GM04503 (cell line): ENCODE measurements around the gene HS3ST2.

Experiments
- DNase-seq: peaks from one replicate; pipeline ENCODE4 v3.0.0-alpha.2; 2012; ENCODE audit warnings: low read depth

The HS3ST2 gene

DNA sequence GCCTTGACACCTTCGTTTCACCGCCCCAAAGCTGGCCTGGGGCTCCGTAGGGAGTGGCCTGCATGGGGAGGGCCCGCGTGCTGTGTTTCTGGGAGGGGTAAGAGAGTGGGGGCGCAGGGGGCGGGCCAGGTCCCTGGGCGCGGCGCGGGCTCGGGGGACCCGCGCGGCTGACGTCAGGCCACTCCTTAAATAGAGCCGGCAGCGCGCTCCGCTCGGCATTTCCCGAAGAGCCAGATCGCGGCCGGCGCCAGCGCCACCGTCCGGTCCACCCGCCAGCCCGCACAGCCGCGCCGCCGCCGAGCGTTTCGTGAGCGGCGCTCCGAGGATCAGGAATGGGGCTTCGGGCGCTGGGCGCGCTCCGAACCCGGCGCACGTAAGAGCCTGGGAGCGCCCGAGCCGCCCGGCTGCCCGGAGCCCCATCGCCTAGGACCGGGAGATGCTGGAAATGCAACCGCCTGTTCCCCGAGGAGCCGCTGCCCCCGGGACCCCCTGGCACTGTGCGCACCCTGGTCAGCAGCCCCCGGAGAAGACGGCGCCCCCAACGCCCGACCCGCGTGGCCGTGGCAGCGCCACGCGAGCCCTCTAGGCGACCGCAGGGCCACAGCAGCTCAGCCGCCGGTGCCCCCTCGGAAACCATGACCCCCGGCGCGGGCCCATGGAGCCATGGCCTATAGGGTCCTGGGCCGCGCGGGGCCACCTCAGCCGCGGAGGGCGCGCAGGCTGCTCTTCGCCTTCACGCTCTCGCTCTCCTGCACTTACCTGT, at the start of gene HS3ST2:
Gene HS3ST2, plus strand, starts transcription at position 215 of the 763 bp plus-strand sequence. Its CDS starts 449 bp downstream, at position 664.
- no peak for DNase-seq

DNA sequence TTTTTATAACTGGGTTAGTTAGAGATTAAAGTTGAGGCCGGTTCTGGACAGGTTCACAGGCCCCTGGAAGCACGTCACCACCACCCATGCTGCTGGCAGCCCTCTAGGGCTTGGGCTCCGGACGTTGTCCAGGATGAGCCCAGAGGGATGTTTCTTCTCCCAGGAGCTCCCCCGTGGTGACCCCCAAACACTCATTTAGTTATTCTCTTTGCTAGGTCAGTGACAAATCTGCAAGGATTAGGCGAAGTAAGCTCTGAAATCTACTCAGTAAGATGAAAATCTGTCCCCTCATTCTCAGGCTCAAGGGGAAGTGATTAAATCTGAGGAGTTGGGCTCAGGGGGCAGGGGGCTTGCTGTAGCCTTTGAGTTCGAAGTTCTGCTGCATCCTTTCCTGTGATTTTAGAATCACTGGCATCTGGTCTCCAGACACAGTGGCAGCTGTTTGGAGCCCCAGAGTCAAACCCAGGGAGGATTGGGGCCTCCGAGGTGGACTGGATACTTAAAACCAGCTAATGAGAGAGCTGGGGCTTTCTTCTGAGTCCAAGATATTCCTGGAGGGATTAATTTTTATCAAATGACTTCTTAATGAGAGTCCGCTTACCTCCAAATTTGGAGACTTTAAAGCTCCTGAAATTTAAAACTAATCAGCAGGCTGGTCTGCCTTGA, 49.2 kb upstream of the HS3ST2 start:
- DNase-seq: no peak

DNA sequence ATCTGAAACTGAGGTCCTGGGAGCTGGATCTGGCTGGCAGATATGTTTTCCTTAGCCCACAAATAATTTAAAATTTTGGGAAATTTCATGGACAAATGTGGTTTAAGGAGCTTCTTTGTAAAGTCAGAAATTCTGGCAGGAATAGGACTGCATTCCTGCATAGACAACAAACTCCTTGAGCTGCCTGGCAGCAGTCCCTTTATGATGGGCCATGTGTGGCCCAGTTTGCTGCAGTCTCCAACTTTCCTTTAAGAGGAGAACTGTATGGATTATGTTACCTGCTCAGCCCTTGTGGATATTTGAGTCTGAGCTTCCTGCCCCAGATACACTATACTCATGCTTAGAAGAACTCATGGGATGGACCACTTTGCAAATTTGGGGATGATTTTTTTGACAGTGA, 48.5 kb upstream of the HS3ST2 start:
- no peak for DNase-seq

DNA sequence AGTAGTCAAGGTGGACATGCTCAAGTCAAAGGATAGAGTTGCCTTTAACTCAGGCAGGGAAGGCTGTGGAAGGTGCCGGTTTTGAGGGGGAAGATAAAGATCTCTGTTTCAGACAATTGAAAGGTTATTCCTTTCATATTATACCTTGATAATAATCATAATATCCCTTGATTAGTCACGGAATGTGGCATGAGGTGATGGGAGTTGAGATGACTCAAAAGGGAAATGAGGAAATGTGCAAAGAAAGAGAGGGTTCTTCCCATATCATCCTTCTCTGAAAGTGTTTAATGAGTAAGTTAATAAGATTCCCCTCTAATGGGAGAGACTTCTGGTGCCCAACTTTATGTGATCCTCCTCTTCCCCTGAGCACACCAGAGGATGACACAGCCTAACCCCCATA, 43.1 kb upstream of the HS3ST2 start:
- no peak for DNase-seq

DNA sequence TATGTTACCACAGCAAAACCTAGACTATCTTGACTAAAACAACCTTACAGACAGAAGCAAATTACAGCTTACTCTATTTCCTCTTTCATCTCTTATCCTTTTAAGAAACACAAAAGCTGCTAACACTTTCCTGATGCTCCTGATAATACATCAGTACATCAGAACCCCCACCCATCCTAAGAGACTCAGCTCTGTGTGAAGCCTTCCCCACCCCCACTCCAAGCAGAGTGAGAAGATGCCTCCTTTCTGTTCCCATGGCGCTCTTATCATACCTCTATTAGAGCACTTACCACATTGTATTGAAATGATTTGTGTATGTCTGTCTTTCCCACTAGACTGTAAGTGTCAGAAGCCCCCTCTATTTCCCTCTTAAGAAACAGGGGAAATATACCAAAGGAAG, 42.4 kb upstream of the HS3ST2 start:
- DNase-seq: no peak

DNA sequence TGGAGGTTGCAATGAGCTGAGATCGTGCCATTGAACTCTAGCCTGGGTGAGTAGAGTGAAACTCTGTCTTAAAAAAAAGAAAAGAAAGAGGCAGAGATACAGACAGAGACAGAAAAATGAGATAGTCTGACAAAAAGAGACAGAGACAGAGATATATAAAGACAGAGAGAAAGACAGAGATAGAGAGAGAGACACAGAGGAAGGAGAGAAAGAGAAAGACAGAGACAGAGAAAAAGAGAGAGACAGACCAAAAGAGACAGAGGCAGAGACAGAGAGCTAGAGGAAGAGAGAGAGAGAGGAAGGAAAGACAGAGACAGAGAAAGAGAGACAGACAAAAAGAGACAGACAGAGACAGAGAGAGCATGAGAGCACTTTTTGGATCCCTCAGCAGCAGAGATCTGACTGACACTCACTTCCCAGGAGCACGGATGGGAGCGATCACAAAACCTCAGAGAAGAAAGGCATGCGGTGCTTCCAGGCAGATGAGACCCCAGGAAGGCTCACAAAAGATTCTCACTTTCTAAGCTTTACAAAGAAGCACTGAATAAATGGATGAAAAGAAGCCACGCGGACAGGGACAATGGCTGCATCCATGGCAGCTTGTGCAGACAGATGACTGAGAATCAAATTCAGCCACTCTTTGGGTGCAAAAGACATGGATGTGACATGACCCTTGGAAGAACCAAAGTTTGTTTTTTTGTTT, 38.6 kb upstream of the HS3ST2 start:
- no peak for DNase-seq

DNA sequence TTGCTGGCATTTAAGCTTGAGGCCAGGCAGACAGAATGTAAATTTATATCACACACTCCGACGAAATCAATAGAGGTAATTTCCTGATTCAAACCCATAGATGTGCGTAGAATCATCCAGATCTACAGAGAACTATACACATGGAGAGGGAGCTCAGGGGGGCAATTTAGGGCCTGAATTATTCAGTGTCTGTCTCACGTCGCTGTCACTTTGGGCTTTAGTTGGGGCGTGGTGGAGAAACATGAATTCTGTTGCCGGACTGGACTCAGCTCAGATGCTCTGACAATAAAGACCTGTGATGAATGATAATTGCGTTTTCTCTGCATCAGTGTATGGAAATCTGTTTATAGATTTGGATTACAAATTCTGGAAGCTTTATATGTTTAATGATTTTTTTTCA, 32.5 kb upstream of the HS3ST2 start:
- no peak for DNase-seq

DNA sequence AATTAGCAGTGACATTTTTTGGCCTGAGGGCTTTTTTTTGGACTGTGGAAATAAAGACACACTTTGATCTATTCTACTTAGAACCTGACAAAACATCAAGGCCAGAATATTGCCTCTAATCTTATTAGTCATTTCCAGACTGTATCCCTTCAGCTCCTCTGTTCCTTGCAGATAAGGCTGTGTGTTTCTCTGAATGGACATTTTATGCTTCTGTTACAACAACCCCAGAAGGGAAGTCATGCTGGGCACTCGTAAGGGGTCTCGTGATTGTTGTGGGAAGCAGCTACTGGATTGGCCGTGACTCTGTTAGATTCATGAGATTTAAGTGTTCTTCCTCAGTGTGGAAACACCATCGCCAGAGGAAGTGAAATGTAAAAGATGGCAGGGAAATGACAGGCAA, 31.6 kb upstream of the HS3ST2 start:
- DNase-seq: no peak

DNA sequence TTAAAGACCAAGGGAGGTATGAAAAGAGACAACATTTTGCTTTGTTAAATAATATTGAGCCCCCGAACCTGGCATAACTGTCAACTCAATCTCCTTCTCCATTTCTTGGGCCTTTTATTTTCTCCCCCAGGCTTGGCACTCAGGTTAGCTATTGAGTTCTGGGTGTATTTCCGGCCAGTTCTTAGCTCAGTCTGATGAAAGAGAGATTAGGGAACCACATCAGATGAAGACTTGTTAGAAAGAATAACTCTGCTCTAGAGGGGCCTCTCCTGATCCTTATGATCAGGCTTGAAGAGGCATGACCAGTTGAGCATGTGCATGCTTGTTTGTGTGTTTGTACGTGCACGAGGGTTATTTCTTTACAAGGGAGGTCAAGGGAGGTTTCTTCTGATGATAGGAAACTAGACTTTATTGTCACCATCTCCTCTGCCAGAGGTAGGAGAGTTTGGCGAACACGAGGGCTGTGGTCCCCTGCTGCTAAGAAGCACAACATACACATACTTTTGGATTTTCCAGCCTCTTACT, 29.2 kb upstream of the HS3ST2 start:
- DNase-seq: no peak

DNA sequence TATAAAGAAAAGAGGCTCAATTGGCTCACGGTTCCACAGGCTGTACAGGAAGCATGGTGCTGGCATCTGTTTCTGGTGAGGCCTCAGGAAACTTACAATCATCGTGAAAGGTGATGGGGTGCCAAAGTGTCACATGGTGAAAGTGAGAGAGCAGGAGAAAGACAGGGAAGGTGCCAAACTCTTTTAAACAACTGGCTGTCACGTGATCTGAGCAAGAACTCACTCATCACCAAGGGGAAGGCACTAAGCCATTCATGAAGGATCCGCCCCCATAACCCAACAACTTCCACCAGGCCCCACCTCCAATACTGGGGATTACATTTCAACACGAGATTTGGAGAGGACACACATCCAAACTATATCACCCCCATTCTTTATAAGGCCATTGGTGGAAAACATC, 28.4 kb upstream of the HS3ST2 start:
- no peak for DNase-seq

DNA sequence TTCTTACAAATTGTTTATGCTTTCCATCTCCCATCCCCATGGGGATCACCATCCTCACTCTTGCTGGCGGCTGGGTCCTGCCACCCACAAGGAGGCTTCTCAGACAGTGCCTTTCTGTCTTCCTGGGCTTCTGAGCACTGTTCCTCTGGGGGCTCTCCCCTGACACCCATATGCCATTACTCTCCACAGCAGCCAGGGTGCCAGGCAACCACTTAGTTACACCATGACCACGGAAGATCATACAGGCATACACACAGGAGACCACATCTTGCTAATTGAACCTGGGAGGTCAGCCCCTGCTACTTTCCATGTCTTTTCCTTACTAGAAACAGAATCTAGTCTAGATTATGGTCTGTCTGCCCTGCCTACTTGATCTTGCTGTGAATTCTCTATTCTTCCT, 27.7 kb upstream of the HS3ST2 start:
- no peak for DNase-seq

DNA sequence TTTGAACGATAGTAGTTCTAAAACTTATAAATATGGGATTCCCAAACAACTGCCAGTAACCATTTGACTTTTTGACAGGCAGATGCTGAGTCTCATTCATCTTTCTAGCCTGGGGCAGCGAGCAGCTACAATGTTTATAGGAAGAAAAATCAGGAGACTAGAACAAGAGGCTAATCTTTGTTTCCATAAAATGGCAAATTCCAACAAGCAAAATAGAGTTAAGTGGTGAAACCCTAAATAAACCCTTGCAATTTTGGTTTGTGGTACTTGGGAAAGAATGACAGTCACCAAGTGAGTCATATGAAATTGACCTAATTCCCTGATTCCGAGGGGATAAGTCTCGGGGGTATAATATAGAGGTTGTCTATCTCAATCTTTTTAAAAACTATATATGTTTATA, 27.3 kb upstream of the HS3ST2 start:
- DNase-seq: no peak

DNA sequence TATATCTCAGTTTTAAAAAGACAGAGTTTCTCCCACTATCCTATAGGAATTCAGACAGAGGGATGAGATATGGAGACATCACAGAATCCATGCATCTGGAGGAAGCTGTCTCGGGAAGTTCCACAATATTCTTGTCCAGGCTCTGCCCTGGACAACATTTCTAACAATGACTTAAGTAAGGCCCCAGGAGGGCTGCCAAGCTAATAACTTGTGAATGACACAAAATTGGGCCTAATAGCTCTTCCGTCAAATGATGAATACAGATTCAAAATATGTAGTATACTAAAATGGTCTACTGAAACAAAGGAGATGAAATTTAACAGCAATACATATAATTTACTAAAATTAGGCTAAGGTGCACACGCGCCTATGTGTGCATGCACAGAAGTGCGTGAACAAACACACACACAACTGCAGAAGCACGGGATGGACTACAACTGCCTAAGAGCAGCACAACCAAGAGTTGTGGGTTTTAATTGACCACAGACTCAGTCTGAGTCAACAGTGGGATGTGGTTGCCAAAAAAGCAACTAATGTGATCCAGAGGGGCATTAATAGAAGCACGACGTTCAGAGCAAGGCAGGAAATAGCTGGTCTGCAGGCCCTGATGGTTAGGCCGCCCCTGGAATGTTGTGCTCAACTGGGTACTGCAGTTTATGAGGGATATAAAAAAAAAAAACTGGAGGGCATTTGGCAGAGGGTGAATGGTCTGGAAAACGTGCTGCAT, 26.3 kb upstream of the HS3ST2 start:
- peak; percentile 87 for DNase-seq

DNA sequence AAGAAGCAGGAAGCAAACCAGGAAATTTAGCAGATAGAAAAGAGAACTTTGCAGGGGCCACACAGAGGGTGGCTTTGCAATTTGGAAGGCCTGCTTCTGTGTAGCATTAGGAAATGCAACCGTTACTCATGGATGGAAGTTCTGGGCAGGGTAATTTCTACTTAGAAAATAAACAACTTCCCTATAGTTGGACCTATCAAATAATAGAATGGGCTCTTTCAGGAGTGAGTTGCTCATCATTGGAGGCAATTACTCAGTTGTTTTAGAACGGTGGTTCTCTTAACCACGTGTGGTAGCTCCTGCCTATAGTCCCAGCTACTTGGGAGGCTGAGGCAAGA, 25.8 kb upstream of the HS3ST2 start:
- DNase-seq: no peak

DNA sequence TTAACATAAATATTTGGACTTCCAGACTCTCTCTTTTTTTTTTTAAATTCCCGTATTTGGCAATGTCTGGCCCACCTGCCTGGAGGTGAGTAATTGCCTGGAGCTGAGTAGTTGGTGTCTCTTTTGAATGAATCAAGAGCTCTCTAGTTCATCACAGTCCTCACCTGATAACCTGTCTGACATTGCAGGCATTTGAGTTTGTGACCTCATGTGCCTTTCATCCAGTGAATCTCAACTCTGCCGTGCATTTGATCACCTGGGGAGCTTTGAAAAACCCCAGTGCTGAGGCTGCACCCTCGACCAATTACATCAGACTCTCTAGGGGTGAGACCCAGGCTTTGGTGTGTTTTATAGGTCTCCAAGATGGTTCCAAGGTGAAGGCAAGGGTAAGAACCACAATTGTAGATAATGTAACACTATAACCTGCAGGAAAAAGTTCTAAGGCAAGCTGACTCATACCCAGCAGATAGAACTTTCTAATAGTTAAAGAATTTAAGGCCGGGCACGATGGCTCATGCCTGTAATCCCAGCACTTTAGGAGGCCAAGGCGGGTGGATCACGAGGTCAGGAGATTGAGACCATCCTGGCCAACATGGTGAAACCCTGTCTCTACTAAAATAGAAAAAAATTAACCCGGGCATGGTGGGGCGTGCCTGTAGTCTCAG, 24.5 kb upstream of the HS3ST2 start:
- DNase-seq: no peak

DNA sequence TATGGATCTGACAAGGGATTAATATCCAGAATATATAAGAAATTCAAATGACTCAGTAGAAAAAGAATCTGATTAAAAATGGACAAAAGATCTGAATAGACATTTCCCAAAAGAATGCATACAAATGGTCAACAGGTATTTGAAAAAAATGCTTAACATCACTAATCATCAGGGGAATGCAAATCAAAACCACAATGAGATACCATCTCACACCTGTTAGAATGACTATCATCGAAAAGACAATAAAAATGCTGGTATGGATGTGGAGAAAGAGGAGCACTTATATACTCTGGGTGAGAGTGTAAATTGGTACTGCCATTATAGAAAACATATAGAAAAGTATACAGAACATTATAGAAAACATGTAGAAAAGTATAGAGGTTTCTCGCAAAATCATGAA, 16.4 kb upstream of the HS3ST2 start:
- no peak for DNase-seq

DNA sequence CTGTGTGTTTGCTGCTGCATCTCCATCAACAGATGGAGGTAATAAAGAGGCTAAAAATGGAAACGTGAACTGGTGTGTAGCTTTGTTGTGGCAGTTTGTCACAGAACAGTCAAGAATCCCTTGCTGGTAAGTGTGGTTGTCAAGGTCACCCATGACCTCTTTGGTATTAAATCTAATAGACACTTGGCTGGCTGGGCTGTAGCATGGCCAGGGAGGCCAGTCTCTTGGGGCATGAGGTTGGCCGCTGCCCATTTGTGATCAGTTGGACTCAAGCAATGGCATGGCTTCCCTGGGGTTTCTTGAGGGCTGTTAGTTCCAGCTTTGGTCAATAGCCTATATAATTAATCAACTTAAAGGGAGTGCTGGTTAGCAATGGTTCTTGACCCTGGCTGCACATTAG, 14.8 kb upstream of the HS3ST2 start:
- no peak for DNase-seq

DNA sequence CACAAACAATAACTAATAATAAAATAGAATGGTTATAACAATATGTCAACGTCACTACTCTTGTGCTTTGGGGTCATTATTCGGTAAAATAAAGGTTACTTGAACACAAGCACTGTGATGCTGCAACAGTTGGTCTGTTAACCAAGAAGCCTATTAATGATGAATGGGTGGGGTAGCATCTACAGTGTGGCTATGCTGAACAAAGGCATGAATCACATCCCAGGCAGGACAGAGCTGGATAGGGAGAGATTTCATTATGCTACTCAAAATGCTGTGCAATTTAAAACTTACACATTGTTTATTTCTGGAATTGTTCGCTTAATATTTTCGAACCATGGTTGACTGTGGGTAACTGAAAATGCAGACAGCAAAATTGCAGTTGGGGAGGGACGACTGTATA, 9.1 kb upstream of the HS3ST2 start:
- no peak for DNase-seq

DNA sequence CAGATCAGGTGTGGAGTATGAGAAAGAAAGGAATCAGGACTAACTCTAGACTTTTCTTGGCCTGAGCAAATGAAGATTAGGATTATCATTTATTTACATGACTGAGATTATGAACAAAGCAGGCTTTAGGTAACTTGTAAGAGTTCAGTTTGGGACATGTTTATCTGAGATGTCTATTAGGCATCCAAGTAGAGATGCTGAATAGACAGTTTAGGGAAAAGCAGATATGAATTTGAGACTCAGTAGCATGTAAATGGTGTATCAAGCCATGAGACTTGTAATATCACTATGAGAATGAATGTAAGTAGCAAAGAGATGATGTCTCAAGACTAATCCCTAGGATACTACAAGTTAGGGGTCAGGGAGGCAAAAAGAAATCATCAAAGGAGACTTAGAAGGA, 8.6 kb upstream of the HS3ST2 start:
- no peak for DNase-seq

DNA sequence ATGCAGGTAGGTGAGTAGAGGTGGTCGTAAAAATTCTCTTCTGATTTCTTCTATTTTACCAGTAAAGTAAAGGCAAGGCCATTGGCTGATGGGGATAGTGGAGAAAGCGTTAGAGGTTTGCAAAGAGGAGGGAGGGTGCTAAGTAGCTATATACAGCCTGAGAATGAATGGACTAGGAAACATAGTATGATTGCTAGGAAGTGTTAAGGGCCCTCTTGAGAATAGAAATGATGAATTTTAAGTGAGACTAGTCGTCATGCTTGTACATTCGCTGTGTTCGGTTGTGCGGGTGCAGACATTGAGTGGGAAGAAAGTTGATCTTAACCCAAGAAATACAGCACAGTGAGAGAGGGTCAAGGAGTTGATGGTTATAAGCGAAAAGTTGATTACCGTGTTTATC, 7.2 kb upstream of the HS3ST2 start:
- DNase-seq: no peak

DNA sequence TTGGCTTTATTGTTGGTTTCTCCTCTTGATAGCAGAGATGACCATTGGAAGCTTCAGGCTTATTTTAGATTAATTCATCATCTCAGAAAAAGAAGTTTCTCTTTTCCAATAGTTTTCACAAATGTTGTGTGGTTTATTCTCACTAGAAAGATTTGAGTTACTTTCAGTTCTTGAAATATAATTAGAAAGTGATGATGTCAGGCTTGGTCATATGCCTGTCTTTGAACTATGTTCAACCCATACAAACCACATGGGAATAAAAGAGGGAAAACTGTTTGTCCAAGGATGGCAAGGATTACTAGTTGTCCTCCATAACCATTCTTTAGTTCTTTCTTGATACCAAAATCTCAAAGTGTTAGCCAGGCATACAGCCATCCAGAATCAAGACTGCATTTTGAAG, 3.7 kb upstream of the HS3ST2 start:
- DNase-seq: no peak
